ENCODE data around the gene TACC3.

Gene TACC3

DNA sequence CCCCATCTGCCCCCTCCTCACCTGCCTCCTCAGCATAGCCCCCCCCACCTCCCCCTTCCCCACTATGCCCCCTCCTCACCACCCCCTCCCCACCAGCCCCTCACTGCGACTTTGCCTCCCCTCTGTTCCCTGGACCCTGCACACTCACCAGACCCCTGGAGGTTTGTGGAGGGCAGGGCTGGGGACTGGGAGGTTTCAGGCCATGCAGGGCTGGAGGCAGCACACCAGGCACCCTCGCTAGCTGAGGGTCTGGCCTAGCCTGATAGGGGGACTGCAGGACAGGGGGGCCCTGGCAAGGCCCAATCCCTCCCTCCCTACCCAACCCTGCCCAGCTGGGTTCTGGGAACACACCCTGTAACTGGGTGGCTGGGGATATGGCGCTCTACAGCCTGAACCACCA is 28.0 kb downstream of the TACC3 start (continued):
- TF ChIP-seq, protein P1, sequence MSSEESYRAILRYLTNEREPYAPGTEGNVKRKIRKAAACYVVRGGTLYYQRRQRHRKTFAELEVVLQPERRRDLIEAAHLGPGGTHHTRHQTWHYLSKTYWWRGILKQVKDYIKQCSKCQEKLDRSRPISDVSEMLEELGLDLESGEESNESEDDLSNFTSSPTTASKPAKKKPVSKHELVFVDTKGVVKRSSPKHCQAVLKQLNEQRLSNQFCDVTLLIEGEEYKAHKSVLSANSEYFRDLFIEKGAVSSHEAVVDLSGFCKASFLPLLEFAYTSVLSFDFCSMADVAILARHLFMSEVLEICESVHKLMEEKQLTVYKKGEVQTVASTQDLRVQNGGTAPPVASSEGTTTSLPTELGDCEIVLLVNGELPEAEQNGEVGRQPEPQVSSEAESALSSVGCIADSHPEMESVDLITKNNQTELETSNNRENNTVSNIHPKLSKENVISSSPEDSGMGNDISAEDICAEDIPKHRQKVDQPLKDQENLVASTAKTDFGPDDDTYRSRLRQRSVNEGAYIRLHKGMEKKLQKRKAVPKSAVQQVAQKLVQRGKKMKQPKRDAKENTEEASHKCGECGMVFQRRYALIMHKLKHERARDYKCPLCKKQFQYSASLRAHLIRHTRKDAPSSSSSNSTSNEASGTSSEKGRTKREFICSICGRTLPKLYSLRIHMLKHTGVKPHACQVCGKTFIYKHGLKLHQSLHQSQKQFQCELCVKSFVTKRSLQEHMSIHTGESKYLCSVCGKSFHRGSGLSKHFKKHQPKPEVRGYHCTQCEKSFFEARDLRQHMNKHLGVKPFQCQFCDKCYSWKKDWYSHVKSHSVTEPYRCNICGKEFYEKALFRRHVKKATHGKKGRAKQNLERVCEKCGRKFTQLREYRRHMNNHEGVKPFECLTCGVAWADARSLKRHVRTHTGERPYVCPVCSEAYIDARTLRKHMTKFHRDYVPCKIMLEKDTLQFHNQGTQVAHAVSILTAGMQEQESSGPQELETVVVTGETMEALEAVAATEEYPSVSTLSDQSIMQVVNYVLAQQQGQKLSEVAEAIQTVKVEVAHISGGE (tag by site-specific recombination; conservative IDR thresholded peaks at IDR 0.05; ENCODE audit: low read depth), result no peak
- peak; percentile 41; the same call in 1 of the 2 replicates for TF ChIP-seq ZBTB7A (tag by site-specific recombination; IDR thresholded peaks at IDR 0.05; ENCODE audit: low read depth)

DNA sequence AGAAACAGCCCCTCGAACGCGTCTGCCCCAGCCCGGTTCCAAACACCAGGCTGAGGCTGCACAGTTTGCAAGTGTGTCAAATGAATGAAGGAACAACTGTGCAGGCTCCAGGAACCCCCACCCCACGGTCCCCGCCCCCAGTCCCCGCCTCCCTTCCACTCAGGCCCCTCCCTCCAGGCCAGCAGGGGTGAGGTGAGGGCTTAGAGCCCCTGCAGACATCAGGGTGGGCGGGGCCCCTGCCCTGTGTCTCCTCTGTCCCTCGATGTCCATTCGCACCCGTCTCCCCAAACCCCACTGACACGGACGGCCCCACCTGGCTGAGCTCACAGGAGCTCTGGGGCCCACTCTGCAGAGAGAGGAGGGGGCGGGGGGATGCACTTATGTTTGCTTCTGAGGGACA is 28.5 kb downstream of the TACC3 start:
- Histone ChIP-seq H3K4me1 (ENCODE audit: control insufficient read depth, insufficient read depth, low read length) (no peaks in the 10 kb centered on the region), H3K36me3 (ENCODE audit: control insufficient read depth in 2 of 2, insufficient read depth in 1 of 2, low read length in 2 of 2) (peaks cover 0 to 5% of the 10 kb centered on the region in 2 experiments; a peak in 1 of 3 replicates), H3K4me3 (ENCODE audit: low read depth, low read length) (no peak overlapping the region), H3K9me3 (ENCODE audit: control insufficient read depth, insufficient read depth, low read depth, low read length) (no peaks in the 10 kb centered on the region), H3K27ac (ENCODE audit: extremely low read depth, low read depth, low read length) (no peak overlapping the region)
- TF ChIP-seq ZFP3 (tag by site-specific recombination; IDR thresholded peaks at IDR 0.05; ENCODE audit: low read depth), result no peak
- TF ChIP-seq ZSCAN30 (tag by site-specific recombination; IDR thresholded peaks at IDR 0.05), result no peak
- no peak for TF ChIP-seq ZNF629 (tag by site-specific recombination; IDR thresholded peaks at IDR 0.05)
- TF ChIP-seq ZFP69B (tag by site-specific recombination; IDR thresholded peaks at IDR 0.05), result peak; percentile 46; the same call in 1 of the 2 replicates
- TF ChIP-seq GFI1B (tag by site-specific recombination; IDR thresholded peaks at IDR 0.05), result no peak
- TF ChIP-seq ZNF529 (tag by site-specific recombination; IDR thresholded peaks at IDR 0.05; ENCODE audit: insufficient replicate concordance), result no peak
- no peak for TF ChIP-seq KLF1 (tag by site-specific recombination; IDR thresholded peaks at IDR 0.05)
- ChIA-PET CTCF (interaction anchor here (8.0 kb wide), 1 partner anchor 61 kb away, joined by 148 read pairs; no protein-coding TSS in a partner anchor), POLR2A (interaction anchor here (2.2 kb wide), 1 partner anchor 60 kb away, joined by 7 read pairs; no protein-coding TSS in a partner anchor)

DNA sequence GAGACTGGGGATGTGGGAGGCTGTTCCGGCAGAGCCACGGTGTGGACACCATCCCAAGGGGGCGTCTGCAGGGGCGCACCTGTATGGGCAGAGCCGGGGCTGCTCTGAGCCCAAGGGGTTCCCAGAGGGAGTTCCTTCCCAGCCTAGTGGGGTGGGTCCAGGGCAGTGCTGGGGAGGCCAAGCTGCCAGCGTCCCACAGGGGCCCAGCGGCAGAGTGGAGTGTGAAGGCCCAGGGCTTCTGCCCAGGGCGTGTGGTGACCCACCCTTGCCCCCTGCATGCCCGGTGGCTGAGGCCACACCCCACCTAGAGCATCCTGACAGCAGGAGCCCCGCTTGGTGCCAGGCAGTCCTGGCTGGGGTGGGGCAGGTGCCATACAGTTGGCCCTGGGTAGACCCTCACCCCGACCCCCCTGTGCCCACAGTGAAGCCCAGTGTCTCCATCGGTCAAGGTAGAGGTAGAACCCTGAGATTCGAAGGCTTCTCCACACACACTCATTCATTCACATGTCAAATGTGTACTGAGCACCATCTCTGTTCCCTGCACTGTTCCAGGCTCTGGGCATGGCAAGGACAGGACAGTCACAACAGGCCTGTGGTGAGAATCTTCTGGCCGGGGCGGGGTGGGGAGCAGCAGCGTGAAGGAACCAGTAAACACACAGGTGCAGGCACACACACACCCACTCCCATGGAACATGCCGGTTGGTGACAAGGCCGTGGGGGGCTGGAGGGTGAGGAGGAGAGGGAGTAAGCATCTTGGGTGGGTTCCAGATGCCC is 29.2 kb downstream of the TACC3 start:
- ChIA-PET CTCF (interaction anchor here (8.0 kb wide), 1 partner anchor 60 kb away, joined by 148 read pairs; no protein-coding TSS in a partner anchor), POLR2A (no interaction called here)
- H3K4me1 ChIP-seq (ENCODE audit: control insufficient read depth, insufficient read depth, low read length), result no peaks in the 10 kb centered on the region
- no peak overlapping the region for H3K4me3 ChIP-seq (ENCODE audit: low read depth, low read length)
- no peak for TF ChIP-seq IKZF3 (tag by site-specific recombination; IDR thresholded peaks at IDR 0.05)
- peak; percentile 62 for TF ChIP-seq GLIS2 (tag by site-specific recombination; IDR thresholded peaks at IDR 0.05)
- peak; percentile 74; the same call in 1 of the 2 replicates for TF ChIP-seq ZBTB7A (tag by site-specific recombination; IDR thresholded peaks at IDR 0.05; ENCODE audit: low read depth)
- no peak for TF ChIP-seq SP3 (tag by site-specific recombination; IDR thresholded peaks at IDR 0.05)
- TF ChIP-seq KLF10 (tag by site-specific recombination; IDR thresholded peaks at IDR 0.05), result no peak
- TF ChIP-seq ZNF843 (tag by site-specific recombination; IDR thresholded peaks at IDR 0.05), result no peak
- TF ChIP-seq ZFP41 (tag by site-specific recombination; IDR thresholded peaks at IDR 0.05; ENCODE audit: borderline replicate concordance), result no peak
- TF ChIP-seq, protein P2, sequence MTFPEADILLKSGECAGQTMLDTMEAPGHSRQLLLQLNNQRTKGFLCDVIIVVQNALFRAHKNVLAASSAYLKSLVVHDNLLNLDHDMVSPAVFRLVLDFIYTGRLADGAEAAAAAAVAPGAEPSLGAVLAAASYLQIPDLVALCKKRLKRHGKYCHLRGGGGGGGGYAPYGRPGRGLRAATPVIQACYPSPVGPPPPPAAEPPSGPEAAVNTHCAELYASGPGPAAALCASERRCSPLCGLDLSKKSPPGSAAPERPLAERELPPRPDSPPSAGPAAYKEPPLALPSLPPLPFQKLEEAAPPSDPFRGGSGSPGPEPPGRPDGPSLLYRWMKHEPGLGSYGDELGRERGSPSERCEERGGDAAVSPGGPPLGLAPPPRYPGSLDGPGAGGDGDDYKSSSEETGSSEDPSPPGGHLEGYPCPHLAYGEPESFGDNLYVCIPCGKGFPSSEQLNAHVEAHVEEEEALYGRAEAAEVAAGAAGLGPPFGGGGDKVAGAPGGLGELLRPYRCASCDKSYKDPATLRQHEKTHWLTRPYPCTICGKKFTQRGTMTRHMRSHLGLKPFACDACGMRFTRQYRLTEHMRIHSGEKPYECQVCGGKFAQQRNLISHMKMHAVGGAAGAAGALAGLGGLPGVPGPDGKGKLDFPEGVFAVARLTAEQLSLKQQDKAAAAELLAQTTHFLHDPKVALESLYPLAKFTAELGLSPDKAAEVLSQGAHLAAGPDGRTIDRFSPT (tag by site-specific recombination; IDR thresholded peaks at IDR 0.05), result peak; percentile 56
- H3K27ac ChIP-seq (ENCODE audit: extremely low read depth, low read depth, low read length), result no peak overlapping the region
- H3K9me3 ChIP-seq (ENCODE audit: control insufficient read depth, insufficient read depth, low read depth, low read length), result no peaks in the 10 kb centered on the region
- no peaks in the 10 kb centered on the region for H3K36me3 ChIP-seq (ENCODE audit: control insufficient read depth in 2 of 2, insufficient read depth in 1 of 2, low read length in 2 of 2)

Measured in HEK293 (cell line).